B cell (primary cell): ENCODE results near the gene IGFL4. TPM values are rescaled to one million over a fixed set of nuclear protein-coding genes. Genes with fewer than 3 reads are reported as not detected.

Experiments
- ATAC-seq: fragments of 200-7000 bp; cut with Tn5 transposase; one replicate; pipeline ENCODE4 v1.10.0; 2021; ENCODE audit warnings: low read depth, mild to moderate bottlenecking, moderate number of reproducible peaks, moderate library complexity
- CTCF ChIA-PET: fragments of 350-600 bp; sonication (Branson Sonifier 250); formaldehyde crosslinking; loops from one replicate; lab custom pipeline; 2021; ENCODE audit warnings: antibody characterized with exemption, inconsistent platforms; lab: Charles Lee
- POLR2A ChIA-PET: fragments of 350-600 bp; sonication (Branson Sonifier 250); formaldehyde crosslinking; loops from one replicate; lab custom pipeline; 2021; ENCODE audit warnings: antibody characterized with exemption; lab: Charles Lee
- DNase-seq: peaks from one replicate; pipeline ENCODE4 v3.0.0; 2013
- H2AFZ ChIP-seq: 2 replicates; pipeline ENCODE4 v1.6.1; 2012; ENCODE audit warnings: mild to moderate bottlenecking, low read depth, low read length; ENCODE audit not compliant: insufficient read depth, poor library complexity, severe bottlenecking
- H3K27ac ChIP-seq, 2 donors: 1 replicate in 1 of 2; 2 replicates in 1 of 2; pipeline ENCODE4 v1.5.1; 2012 to 2013; ENCODE audit warnings: low read length in 2 of 2, mild to moderate bottlenecking in 2 of 2, moderate library complexity in 1 of 2
- H3K27me3 ChIP-seq, 4 experiments: fragments of 200-600 bp in 1 of 4; sonication (generic) in 1 of 4; replicated peaks in 1 of 4; 1 replicate in 2 of 4; 2 replicates in 2 of 4; pipeline versions ENCODE4 v1.6.1 to v1.7.0; 2013 to 2016; ENCODE audit warnings: low read length in 3 of 4, mild to moderate bottlenecking in 2 of 4, mixed read lengths in 1 of 4, moderate library complexity in 1 of 4; ENCODE audit not compliant: insufficient read depth in 4 of 4, control insufficient read depth in 3 of 4; ENCODE audit errors: control extremely low read depth in 1 of 4
- H3K36me3 ChIP-seq, 2 experiments: replicated peaks in 1 of 2; 1 replicate in 1 of 2; 2 replicates in 1 of 2; pipeline versions ENCODE4 v1.6.1 to v1.7.1; 2013; ENCODE audit warnings: low read length in 1 of 2; ENCODE audit not compliant: insufficient read depth in 2 of 2, control insufficient read depth in 1 of 2; ENCODE audit errors: control extremely low read depth in 1 of 2, extremely low read depth in 1 of 2
- H3K4me1 ChIP-seq, 2 donors: fragments of 200-600 bp in 1 of 2; sonication (generic) in 1 of 2; 1 replicate in 1 of 2; 2 replicates in 1 of 2; pipeline versions ENCODE4 v1.5.1 to v1.6.1; 2013 to 2017; ENCODE audit warnings: low read length in 2 of 2; ENCODE audit not compliant: control insufficient read depth in 2 of 2, insufficient read depth in 2 of 2
- H3K4me2 ChIP-seq: replicated peaks from 2 replicates; pipeline ENCODE3; 2012; ENCODE audit warnings: mild to moderate bottlenecking, low read depth, low read length; ENCODE audit not compliant: poor library complexity, severe bottlenecking
- H3K4me3 ChIP-seq, 5 experiments: fragments of 200-600 bp in 1 of 5; sonication (generic) in 1 of 5; 1 replicate in 3 of 5; 2 replicates in 2 of 5; pipeline versions ENCODE4 v1.5.1 to v1.7.0; 2011 to 2016; ENCODE audit warnings: low read length in 4 of 5, mild to moderate bottlenecking in 4 of 5, low read depth in 2 of 5, control low read depth in 1 of 5, moderate library complexity in 1 of 5; ENCODE audit not compliant: insufficient read depth in 1 of 5; ENCODE audit errors: control extremely low read depth in 1 of 5, extremely low read depth in 1 of 5
- H3K79me2 ChIP-seq: fragments of 200-600 bp; sonication (generic); one replicate; pipeline ENCODE4 v1.6.0; 2016; ENCODE audit warnings: low read length; ENCODE audit not compliant: control insufficient read depth, insufficient read depth
- H3K9ac ChIP-seq: fragments of 200-600 bp; sonication (generic); 2 replicates; pipeline ENCODE4 v1.6.1; 2017; ENCODE audit warnings: mild to moderate bottlenecking, low read length, moderate library complexity
- H3K9me3 ChIP-seq, 3 donors: one replicate each; pipeline versions ENCODE4 v1.6.1 to v1.7.1; 2013; ENCODE audit warnings: low read length in 2 of 3; ENCODE audit not compliant: control insufficient read depth in 2 of 3, insufficient read depth in 1 of 3; ENCODE audit errors: control extremely low read depth in 1 of 3
- H4K20me1 ChIP-seq: 2 replicates; pipeline ENCODE4 v1.6.0; 2012; ENCODE audit warnings: mild to moderate bottlenecking, low read length; ENCODE audit not compliant: insufficient read depth, control insufficient read depth, poor library complexity, severe bottlenecking
- H3K27ac Mint-ChIP-seq: one replicate; pipeline ENCODE4 v1.8.0; 2021; ENCODE audit warnings: mixed read lengths
- H3K27me3 Mint-ChIP-seq: one replicate; pipeline ENCODE4 v1.8.0; 2021; ENCODE audit warnings: mixed read lengths
- H3K4me1 Mint-ChIP-seq: one replicate; pipeline ENCODE4 v1.8.0; 2021; ENCODE audit warnings: mixed read lengths
- H3K4me3 Mint-ChIP-seq: one replicate; pipeline ENCODE4 v1.8.0; 2021; ENCODE audit warnings: mixed read lengths
- H3K9me3 Mint-ChIP-seq: one replicate; pipeline ENCODE4 v1.8.0; 2022; ENCODE audit warnings: mixed read lengths; ENCODE audit not compliant: insufficient read depth
- EZH2 ChIP-seq: IDR thresholded peaks from 2 replicates; pipeline ENCODE4 v1.6.1; 2012; ENCODE audit warnings: borderline replicate concordance, low read depth, mild to moderate bottlenecking, moderate library complexity, low read length; ENCODE audit not compliant: insufficient read depth, poor library complexity, severe bottlenecking
- WGBS: methylation state at CpG from one replicate; pipeline ENCODE4 v1.1.5; 2013; ENCODE audit warnings: missing lambda C conversion rate; ENCODE audit not compliant: insufficient coverage; 5-methylcytosine and 5-hydroxymethylcytosine counted together
- intact Hi-C: fragments of 100-400 bp; cut with micrococcal nuclease; formaldehyde crosslinking; loops from one replicate; pipeline ENCODE4 v1.10.0; 2022
- polyA plus RNA-seq: library from polyadenylated mRNA; depleted of rRNA; stranded (reverse); fragments of >200 nt; gene quantifications from 2 replicates; pipeline ENCODE4 v1.2.3, GENCODE V29; 2012
- total RNA-seq, 2 donors: library from RNA; stranded (reverse); fragments of 120-200 nt in 1 of 2; gene quantifications; 1 replicate in 1 of 2; 2 replicates in 1 of 2; pipeline versions ENCODE4 v1.2.3 to v1.2.4, GENCODE V29; 2013 to 2022
- TF ChIP-seq, protein P1 (sequence below): fragments of 200-600 bp; IDR thresholded peaks from one replicate; pipeline ENCODE4 v1.8.0; 2022; ENCODE audit warnings: antibody characterized with exemption, mild to moderate bottlenecking

IGFL4 gene
- total and polyA plus RNA-seq, 2 donors (not counting 1 experiment from before 2014, with no cell fraction given): not detected

DNA sequence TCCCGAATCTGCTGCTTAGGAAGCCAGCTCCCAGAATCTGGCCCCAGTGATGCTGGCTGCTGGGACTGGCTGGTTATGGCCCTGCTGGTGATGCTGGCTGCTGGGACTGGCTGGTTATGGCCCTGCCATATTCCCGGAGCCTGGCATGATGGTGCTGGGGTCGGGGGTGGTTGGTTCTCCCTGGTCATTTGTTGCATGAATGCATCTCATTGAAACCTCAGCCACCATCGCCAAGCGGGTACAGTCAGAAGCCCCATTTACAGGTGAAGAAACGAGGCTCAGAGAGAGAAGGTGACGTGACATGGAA is 20.0 kb downstream of the IGFL4 start:
- Histone ChIP-seq H3K27me3 (peaks cover 0 to 23% (median 16%) of the 10 kb centered on the region in 4 experiments), H3K9ac (no peak overlapping the region), H3K36me3 (no peaks in the 10 kb centered on the region), H3K4me2 (no peak overlapping the region), H3K9me3 (peaks cover 0 to 9% (median 0%) of the 10 kb centered on the region in 3 donors), H3K4me1 (peaks cover 6 to 11% of the 10 kb centered on the region in 2 donors), H3K27ac (no peak overlapping the region), H3K4me3 (no peak overlapping the region), H3K79me2 (no peaks in the 10 kb centered on the region), H4K20me1 (no peaks in the 10 kb centered on the region), H2AFZ (no peak overlapping the region)
- CTCF ChIA-PET: interaction anchor here (1.3 to 4.9 kb wide), 3 partner anchors 8 to 245 kb away, joined by 4 to 28 read pairs (median 5); no protein-coding TSS in a partner anchor
- POLR2A ChIA-PET: no interaction called here
- H3K27me3 Mint-ChIP-seq: peaks cover 18% of the 10 kb centered on the region
- no peak for TF ChIP-seq EZH2
- TF ChIP-seq, protein P1, sequence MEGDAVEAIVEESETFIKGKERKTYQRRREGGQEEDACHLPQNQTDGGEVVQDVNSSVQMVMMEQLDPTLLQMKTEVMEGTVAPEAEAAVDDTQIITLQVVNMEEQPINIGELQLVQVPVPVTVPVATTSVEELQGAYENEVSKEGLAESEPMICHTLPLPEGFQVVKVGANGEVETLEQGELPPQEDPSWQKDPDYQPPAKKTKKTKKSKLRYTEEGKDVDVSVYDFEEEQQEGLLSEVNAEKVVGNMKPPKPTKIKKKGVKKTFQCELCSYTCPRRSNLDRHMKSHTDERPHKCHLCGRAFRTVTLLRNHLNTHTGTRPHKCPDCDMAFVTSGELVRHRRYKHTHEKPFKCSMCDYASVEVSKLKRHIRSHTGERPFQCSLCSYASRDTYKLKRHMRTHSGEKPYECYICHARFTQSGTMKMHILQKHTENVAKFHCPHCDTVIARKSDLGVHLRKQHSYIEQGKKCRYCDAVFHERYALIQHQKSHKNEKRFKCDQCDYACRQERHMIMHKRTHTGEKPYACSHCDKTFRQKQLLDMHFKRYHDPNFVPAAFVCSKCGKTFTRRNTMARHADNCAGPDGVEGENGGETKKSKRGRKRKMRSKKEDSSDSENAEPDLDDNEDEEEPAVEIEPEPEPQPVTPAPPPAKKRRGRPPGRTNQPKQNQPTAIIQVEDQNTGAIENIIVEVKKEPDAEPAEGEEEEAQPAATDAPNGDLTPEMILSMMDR: no peak
- peaks cover 8% of the 10 kb centered on the region for H3K4me1 Mint-ChIP-seq
- 88% methylated on average over 7 of the region's 7 CpGs for WGBS
- ATAC-seq: no peak
- no peak overlapping the region for H3K4me3 Mint-ChIP-seq
- DNase-seq: no peak
- intact Hi-C loops: no loop called here
- H3K27ac Mint-ChIP-seq: no peak overlapping the region
- H3K9me3 Mint-ChIP-seq: no peaks in the 10 kb centered on the region

DNA sequence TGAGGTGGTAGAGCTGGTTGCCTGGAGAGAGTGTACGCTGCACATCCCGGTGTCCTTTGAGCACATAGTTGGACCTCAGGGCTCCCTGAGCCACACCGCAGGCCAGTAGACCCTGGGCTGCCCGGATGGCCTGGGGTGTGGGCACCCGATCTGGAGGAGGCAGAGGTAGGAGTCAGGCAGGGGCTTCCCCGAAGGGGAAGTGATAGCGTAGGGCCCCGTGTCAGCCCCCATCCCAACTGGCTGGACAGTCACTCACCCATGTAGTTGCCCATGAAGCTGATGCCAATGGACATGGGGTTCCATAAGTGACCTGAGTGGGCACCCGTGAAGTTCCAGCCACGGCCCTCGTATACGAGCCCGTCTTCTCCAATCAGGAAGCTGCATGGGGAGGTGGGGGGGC is 21.5 kb downstream of the IGFL4 start:
- Histone ChIP-seq H3K27me3 (peaks cover 0 to 32% (median 16%) of the 10 kb centered on the region in 4 experiments), H3K4me2 (no peak overlapping the region), H3K36me3 (no peaks in the 10 kb centered on the region), H2AFZ (no peak overlapping the region), H3K4me1 (peaks cover 19 to 22% of the 10 kb centered on the region in 2 donors), H3K9me3 (peaks cover 0 to 18% (median 0%) of the 10 kb centered on the region in 3 donors), H3K4me3 (no peak overlapping the region), H3K27ac (no peak overlapping the region), H4K20me1 (peaks cover 5% of the 10 kb centered on the region), H3K9ac (no peak overlapping the region), H3K79me2 (no peaks in the 10 kb centered on the region)
- H3K27me3 Mint-ChIP-seq: peaks cover 22% of the 10 kb centered on the region
- no peak for DNase-seq
- no peaks in the 10 kb centered on the region for H3K9me3 Mint-ChIP-seq
- 85% methylated on average over 8 of the region's 13 CpGs for WGBS
- intact Hi-C loops: loop anchor here (10.0 kb wide), 1 partner anchor 1586 kb away; the partner anchor contains the start of gene BICRA
- no peak overlapping the region for H3K27ac Mint-ChIP-seq
- CTCF ChIA-PET: interaction anchor here (0.7 to 4.9 kb wide), 5 partner anchors 9 to 382 kb away, joined by 3 to 28 read pairs (median 5); no protein-coding TSS in a partner anchor
- TF ChIP-seq, protein P1: no peak
- TF ChIP-seq EZH2: no peak
- peaks cover 18% of the 10 kb centered on the region for H3K4me1 Mint-ChIP-seq
- POLR2A ChIA-PET: no interaction called here
- no peak for ATAC-seq
- H3K4me3 Mint-ChIP-seq: no peak overlapping the region
